HL-60/S4 treated with phorbol 12-myristate 13-acetate at 8.2 ng/mL for 4 days and 3 days (cell line): ENCODE data around the gene TENT4B.
"Not testable (repeated sequence)": the region's sequence is repeated elsewhere in the genome, so short reads cannot be mapped to it uniquely, and the experiment has no call there.

Experiments used
- in situ Hi-C: fragments of 300-500 bp; cut with MboI; formaldehyde crosslinking; loops from 2 replicates; pipeline ENCODE4 v1.15.0; 2022; ENCODE audit warnings: low sequenced_read_pairs

TENT4B gene

GRCh38 chr16:50227120-50227519 lies 74.0 kb downstream of the TENT4B start:
- in situ Hi-C loops: loop anchor here (10.0 kb wide), 1 partner anchor 128 kb away; no protein-coding TSS in a partner anchor

- in situ Hi-C loops: loop anchor here (10.0 kb wide), 1 partner anchor 127 kb away; no protein-coding TSS in a partner anchor
Observed at GRCh38 chr16:50227665-50228064, 74.6 kb downstream of the TENT4B start.

- in situ Hi-C loops: loop anchor here (10.0 kb wide), 1 partner anchor 126 kb away; no protein-coding TSS in a partner anchor
Observed at GRCh38 chr16:50228364-50228868, 75.3 kb downstream of the TENT4B start.

GRCh38 chr16:50229149-50229726 lies 76.1 kb downstream of the TENT4B start:
- in situ Hi-C loops: loop anchor here (10.0 kb wide), 1 partner anchor 126 kb away; no protein-coding TSS in a partner anchor

GRCh38 chr16:50234771-50235556 lies 81.9 kb downstream of the TENT4B start:
- in situ Hi-C loops: no loop called here

GRCh38 chr16:50235581-50235980 lies 82.5 kb downstream of the TENT4B start:
- in situ Hi-C loops: no loop called here

GRCh38 chr16:50238314-50238713 lies 85.2 kb downstream of the TENT4B start:
- in situ Hi-C loops: no loop called here

GRCh38 chr16:50238868-50239301 lies 85.8 kb downstream of the TENT4B start:
- in situ Hi-C loops: no loop called here

- in situ Hi-C loops: not testable (repeated sequence)
Observed at GRCh38 chr16:50243024-50243423, 89.9 kb downstream of the TENT4B start.

GRCh38 chr16:50244140-50244503 lies 91.0 kb downstream of the TENT4B start:
- in situ Hi-C loops: no loop called here

- in situ Hi-C loops: no loop called here
Observed at GRCh38 chr16:50244504-50245416, 91.7 kb downstream of the TENT4B start.

GRCh38 chr16:50245417-50246298 lies 92.6 kb downstream of the TENT4B start:
- in situ Hi-C loops: no loop called here

GRCh38 chr16:50246299-50247122 lies 93.4 kb downstream of the TENT4B start:
- in situ Hi-C loops: no loop called here

- in situ Hi-C loops: no loop called here
Observed at GRCh38 chr16:50247123-50247905, 94.2 kb downstream of the TENT4B start.

- in situ Hi-C loops: no loop called here
Observed at GRCh38 chr16:50247906-50248608, 95.0 kb downstream of the TENT4B start.

GRCh38 chr16:50248845-50249244 lies 95.7 kb downstream of the TENT4B start:
- in situ Hi-C loops: no loop called here

GRCh38 chr16:50251375-50252081 lies 98.4 kb downstream of the TENT4B start:
- in situ Hi-C loops: no loop called here
